IMR-90 (cell line): ENCODE data around the gene ARHGAP15. TPM values are rescaled to one million over a fixed set of nuclear protein-coding genes. Genes with fewer than 3 reads are reported as not detected.

Source experiments
- ATAC-seq: fragments of 200-7000 bp; cut with Tn5 transposase; 2 replicates; pipeline ENCODE4 v1.9.1; 2020; ENCODE audit warnings: low read depth, mild to moderate bottlenecking, moderate library complexity
- BruUV-seq: library from RNA; stranded (reverse); fragments of 400-500 nt; replicated peaks from 2 replicates; lab custom pipeline; 2021; lab: Mats Ljungman, UMichigan
- CTCF ChIA-PET: fragments of 300-600 bp; formaldehyde crosslinking; extraction: SDS; loops from one replicate; lab custom pipeline; 2021; ENCODE audit warnings: antibody characterized with exemption; lab: Yijun Ruan, JAX
- POLR2A ChIA-PET: fragments of 300-600 bp; sonication (Branson Sonifier 250); formaldehyde crosslinking; loops from one replicate; lab custom pipeline; 2022; ENCODE audit warnings: antibody characterized with exemption; ENCODE audit not compliant: unreplicated experiment; lab: Charles Lee
- DNase-seq: peaks from one replicate; pipeline ENCODE4 v3.0.0; 2013
- H2AFZ ChIP-seq: replicated peaks from 2 replicates; pipeline ENCODE3; 2013; ENCODE audit warnings: low read length, mild to moderate bottlenecking; ENCODE audit not compliant: poor library complexity
- H2AK5ac ChIP-seq: 2 replicates; pipeline ENCODE4 v1.6.1; 2013; ENCODE audit warnings: low read depth, low read length, inconsistent platforms
- H2AK9ac ChIP-seq: replicated peaks from 2 replicates; pipeline ENCODE3; 2013; ENCODE audit warnings: mild to moderate bottlenecking, low read depth, low read length, moderate library complexity; ENCODE audit not compliant: poor library complexity
- H2BK120ac ChIP-seq: 2 replicates; pipeline ENCODE4 v1.6.1; 2013; ENCODE audit warnings: low read depth, low read length, inconsistent platforms
- H2BK15ac ChIP-seq: 3 replicates; pipeline ENCODE4 v1.6.1; 2013; ENCODE audit warnings: low read depth, low read length, inconsistent platforms
- H2BK20ac ChIP-seq: 2 replicates; pipeline ENCODE4 v1.6.1; 2013; ENCODE audit warnings: low read depth, mild to moderate bottlenecking, inconsistent platforms, low read length, moderate library complexity
- H2BK5ac ChIP-seq: 2 replicates; pipeline ENCODE4 v1.6.1; 2013; ENCODE audit warnings: mild to moderate bottlenecking, low read depth, low read length, inconsistent platforms; ENCODE audit not compliant: poor library complexity, severe bottlenecking
- H3K14ac ChIP-seq: replicated peaks from 2 replicates; pipeline ENCODE4 v1.6.1; 2013; ENCODE audit warnings: low read depth, low read length, inconsistent platforms
- H3K18ac ChIP-seq: 2 replicates; pipeline ENCODE4 v1.6.1; 2013; ENCODE audit warnings: low read depth, low read length, control low read depth
- H3K23ac ChIP-seq: 2 replicates; pipeline ENCODE4 v1.6.1; 2013; ENCODE audit warnings: low read depth, low read length, inconsistent platforms
- H3K27ac ChIP-seq: 2 replicates; pipeline ENCODE4 v1.5.1; 2013; ENCODE audit warnings: mild to moderate bottlenecking, control low read depth, low read length; ENCODE audit not compliant: insufficient read depth
- H3K27me3 ChIP-seq: 2 replicates; pipeline ENCODE4 v1.6.1; 2013; ENCODE audit warnings: low read length; ENCODE audit not compliant: control insufficient read depth, insufficient read depth
- H3K36me3 ChIP-seq: 2 replicates; pipeline ENCODE4 v1.6.1; 2013; ENCODE audit warnings: low read length, mixed read lengths; ENCODE audit not compliant: control insufficient read depth, insufficient read depth
- H3K4ac ChIP-seq: 2 replicates; pipeline ENCODE4 v1.6.1; 2013; ENCODE audit warnings: low read depth, low read length, inconsistent platforms
- H3K4me1 ChIP-seq: 2 replicates; pipeline ENCODE4 v1.6.1; 2013; ENCODE audit warnings: low read length, mixed read lengths; ENCODE audit not compliant: control insufficient read depth, insufficient read depth
- H3K4me2 ChIP-seq: 2 replicates; pipeline ENCODE4 v1.6.1; 2013; ENCODE audit warnings: low read depth, mild to moderate bottlenecking, control low read depth, low read length, moderate library complexity
- H3K4me3 ChIP-seq: 2 replicates; pipeline ENCODE4 v1.5.1; 2013; ENCODE audit warnings: low read depth, mild to moderate bottlenecking, control low read depth, low read length, moderate library complexity; ENCODE audit not compliant: insufficient read depth
- H3K56ac ChIP-seq: 2 replicates; pipeline ENCODE4 v1.6.1; 2013; ENCODE audit warnings: low read length, inconsistent platforms; ENCODE audit not compliant: insufficient read depth; ENCODE audit errors: extremely low read depth
- H3K79me1 ChIP-seq, 2 experiments: 2 replicates each; pipeline ENCODE4 v1.6.1; 2013; ENCODE audit warnings: low read length in 2 of 2, inconsistent platforms in 1 of 2, low read depth in 1 of 2
- H3K9ac ChIP-seq: 2 replicates; pipeline ENCODE4 v1.6.1; 2013; ENCODE audit warnings: low read depth, low read length, control low read depth
- H3K9me1 ChIP-seq: 2 replicates; pipeline ENCODE4 v1.6.1; 2013; ENCODE audit warnings: low read length, inconsistent platforms; ENCODE audit not compliant: insufficient read depth
- H3K9me3 ChIP-seq: 2 replicates; pipeline ENCODE4 v1.6.1; 2013; ENCODE audit warnings: low read length; ENCODE audit not compliant: control insufficient read depth, insufficient read depth
- H4K20me1 ChIP-seq: 2 replicates; pipeline ENCODE4 v1.6.1; 2013; ENCODE audit warnings: low read length, inconsistent platforms; ENCODE audit not compliant: insufficient read depth
- H4K5ac ChIP-seq: 2 replicates; pipeline ENCODE4 v1.6.1; 2013; ENCODE audit warnings: mild to moderate bottlenecking, low read depth, low read length, control low read depth
- H4K8ac ChIP-seq, 2 experiments: 2 replicates each; pipeline ENCODE4 v1.6.1; 2013; ENCODE audit warnings: low read depth in 2 of 2, low read length in 2 of 2, control low read depth in 1 of 2, inconsistent platforms in 1 of 2
- H4K91ac ChIP-seq: 2 replicates; pipeline ENCODE4 v1.6.1; 2013; ENCODE audit warnings: low read depth, low read length, inconsistent platforms; ENCODE audit not compliant: insufficient read depth
- BHLHE40 ChIP-seq: fragments of 150-350 bp; IDR thresholded peaks from 2 replicates; pipeline ENCODE4 v1.6.1; 2016; ENCODE audit warnings: mild to moderate bottlenecking, low read depth, low read length
- CEBPB ChIP-seq: IDR thresholded peaks from 2 replicates; pipeline ENCODE4 v1.6.1; 2012; ENCODE audit warnings: low read depth, low read length, improper control_type of control experiment
- CHD1 ChIP-seq: IDR thresholded peaks from 2 replicates; pipeline ENCODE4 v1.6.1; 2012; ENCODE audit warnings: low read depth, low read length, improper control_type of control experiment
- CTCF ChIP-seq: conservative IDR thresholded peaks from 2 replicates; pipeline ENCODE4 v1.5.1; 2012; ENCODE audit warnings: mild to moderate bottlenecking, low read depth, low read length, improper control_type of control experiment
- ELK1 ChIP-seq: fragments of 150-350 bp; IDR thresholded peaks from 2 replicates; pipeline ENCODE4 v1.6.1; 2016; ENCODE audit warnings: low read depth, mild to moderate bottlenecking, low read length, moderate library complexity, borderline replicate concordance
- FOS ChIP-seq: fragments of 150-350 bp; IDR thresholded peaks from 2 replicates; pipeline ENCODE4 v1.6.1; 2016; ENCODE audit warnings: low read depth, low read length
- MAFK ChIP-seq: IDR thresholded peaks from 2 replicates; pipeline ENCODE4 v1.6.1; 2012; ENCODE audit warnings: low read depth, low read length, improper control_type of control experiment
- MAZ ChIP-seq: IDR thresholded peaks from 2 replicates; pipeline ENCODE4 v1.6.1; 2012; ENCODE audit warnings: low read depth, mild to moderate bottlenecking, low read length, improper control_type of control experiment, moderate library complexity, borderline replicate concordance
- MXI1 ChIP-seq: IDR thresholded peaks from 2 replicates; pipeline ENCODE4 v1.6.1; 2012; ENCODE audit warnings: low read depth, mild to moderate bottlenecking, low read length, moderate library complexity, borderline replicate concordance
- NFE2L2 ChIP-seq: fragments of 150-350 bp; IDR thresholded peaks from 2 replicates; pipeline ENCODE4 v1.6.1; 2016; ENCODE audit warnings: low read depth, mild to moderate bottlenecking, low read length
- POLR2A ChIP-seq: IDR thresholded peaks from 2 replicates; pipeline ENCODE4 v1.6.1; 2012; ENCODE audit warnings: mild to moderate bottlenecking, low read depth, low read length
- RAD21 ChIP-seq: IDR thresholded peaks from 2 replicates; pipeline ENCODE4 v1.6.1; 2012; ENCODE audit warnings: low read length, improper control_type of control experiment
- RCOR1 ChIP-seq: IDR thresholded peaks from 2 replicates; pipeline ENCODE4 v1.6.1; 2012; ENCODE audit warnings: mild to moderate bottlenecking, low read length, improper control_type of control experiment; ENCODE audit not compliant: insufficient replicate concordance
- RFX5 ChIP-seq: IDR thresholded peaks from 2 replicates; pipeline ENCODE4 v1.8.0; 2012; ENCODE audit warnings: low read depth, mild to moderate bottlenecking, low read length, moderate library complexity
- SMC3 ChIP-seq: fragments of 150-350 bp; IDR thresholded peaks from 2 replicates; pipeline ENCODE4 v1.6.1; 2016; ENCODE audit warnings: low read depth, mild to moderate bottlenecking, antibody characterized with exemption, low read length, moderate library complexity
- USF2 ChIP-seq: fragments of 150-350 bp; IDR thresholded peaks from 2 replicates; pipeline ENCODE4 v1.6.1; 2017; ENCODE audit warnings: mild to moderate bottlenecking, antibody characterized with exemption, low read length, low read depth
- WGBS, 2 experiments: methylation state at CpG; one replicate each; pipeline versions ENCODE4 v1.1.5 to v1.1.7; 2013; ENCODE audit warnings: missing lambda C conversion rate in 2 of 2; ENCODE audit not compliant: insufficient read length in 1 of 2; ENCODE audit errors: extremely low coverage in 2 of 2; 5-methylcytosine and 5-hydroxymethylcytosine counted together
- dilution Hi-C: fragments of 300-500 bp; cut with HindIII; formaldehyde crosslinking; loops from one replicate; pipeline ENCODE4 v1.14.3; 2018; ENCODE audit warnings: low sequenced_read_pairs; ENCODE audit not compliant: unreplicated experiment
- in situ Hi-C: fragments of 300-500 bp; cut with MboI; formaldehyde crosslinking; loops from 3 replicates; pipeline ENCODE4 v1.14.3; 2019; ENCODE audit warnings: low sequenced_read_pairs, inconsistent platforms, mixed read lengths
- intact Hi-C: fragments of 100-400 bp; cut with micrococcal nuclease; formaldehyde crosslinking; loops from 2 replicates; pipeline ENCODE4 v1.10.0; 2022
- polyA plus RNA-seq, 3 experiments: library from polyadenylated mRNA; depleted of rRNA; stranded (reverse); fragments of >200 nt; gene quantifications; 2 replicates each; pipeline ENCODE4 v1.2.3, GENCODE V29; 2012; ENCODE audit warnings: low replicate concordance in 1 of 3
- total RNA-seq: library from RNA; depleted of rRNA; stranded (reverse); fragments of >200 nt; gene quantifications from 2 replicates; pipeline ENCODE4 v1.2.3, GENCODE V29; 2012

The ARHGAP15 gene
- total and polyA plus RNA-seq, 2 of the 4 experiments (the other 2 are of a cell fraction), result not detected

- H2AK9ac ChIP-seq, result no peak overlapping the region
- H2BK5ac ChIP-seq, result no peak overlapping the region
- no peaks in the 10 kb centered on the region for H3K4me1 ChIP-seq
- BruUV-seq, result no TSS peak
- in situ Hi-C loops (no loop called here), dilution Hi-C loops (no loop called here), intact Hi-C loops (no loop called here)
- H3K9me3 ChIP-seq, result no peaks in the 10 kb centered on the region
- no peak overlapping the region for H3K18ac ChIP-seq
- no peaks in the 10 kb centered on the region; the same call in 1 of the 2 replicates for H3K27me3 ChIP-seq
- TF ChIP-seq MAZ, result no peak
- TF ChIP-seq FOS, result no peak
- TF ChIP-seq RAD21, result no peak
- TF ChIP-seq CTCF, result no peak
- no peak for TF ChIP-seq ELK1
- TF ChIP-seq NFE2L2, result no peak
- TF ChIP-seq MXI1, result no peak
- TF ChIP-seq RCOR1, result no peak
- TF ChIP-seq CEBPB, result no peak
- TF ChIP-seq USF2, result no peak
- no peak for TF ChIP-seq MAFK
- no peak for TF ChIP-seq CHD1
- no peak for TF ChIP-seq POLR2A
- no peak for TF ChIP-seq BHLHE40
- no peak for TF ChIP-seq RFX5
- TF ChIP-seq SMC3, result no peak
- H2BK20ac ChIP-seq, result no peak overlapping the region
- H4K8ac ChIP-seq, result no peak overlapping the region
- H2AFZ ChIP-seq, result no peak overlapping the region
- H2BK120ac ChIP-seq, result no peak overlapping the region
- no peak overlapping the region for H4K91ac ChIP-seq
- H3K4me2 ChIP-seq, result no peak overlapping the region
- H3K36me3 ChIP-seq, result no peaks in the 10 kb centered on the region
- ATAC-seq (no peak), DNase-seq (no peak)
- no peak overlapping the region for H4K5ac ChIP-seq
- no peaks in the 10 kb centered on the region for H4K20me1 ChIP-seq
- H3K9me1 ChIP-seq, result no peaks in the 10 kb centered on the region
- H3K9ac ChIP-seq, result no peak overlapping the region
- H3K79me1 ChIP-seq, result no peaks in the 10 kb centered on the region
- no CpG with 5 or more reads among the region's 2 CpGs for WGBS, 2 experiments
- H3K14ac ChIP-seq, result no peak overlapping the region
- no peak overlapping the region for H3K4ac ChIP-seq
- H3K56ac ChIP-seq, result no peak overlapping the region
- ChIA-PET POLR2A (no interaction called here), CTCF (no interaction called here)
- H2BK15ac ChIP-seq, result no peak overlapping the region
- no peak overlapping the region for H3K4me3 ChIP-seq
- no peak overlapping the region for H3K23ac ChIP-seq
- H3K27ac ChIP-seq, result no peak overlapping the region
- H2AK5ac ChIP-seq, result no peak overlapping the region
Observed at GRCh38 chr2:143182649-143183048, 53.4 kb downstream of the ARHGAP15 start.
